ENCODE measurements around the gene CLEC9A. TPM values are rescaled to one million over a fixed set of nuclear protein-coding genes. Genes with fewer than 3 reads are reported as not detected.

CLEC9A gene
- total RNA-seq, 1 donor from 2014 or later: not detected

DNA sequence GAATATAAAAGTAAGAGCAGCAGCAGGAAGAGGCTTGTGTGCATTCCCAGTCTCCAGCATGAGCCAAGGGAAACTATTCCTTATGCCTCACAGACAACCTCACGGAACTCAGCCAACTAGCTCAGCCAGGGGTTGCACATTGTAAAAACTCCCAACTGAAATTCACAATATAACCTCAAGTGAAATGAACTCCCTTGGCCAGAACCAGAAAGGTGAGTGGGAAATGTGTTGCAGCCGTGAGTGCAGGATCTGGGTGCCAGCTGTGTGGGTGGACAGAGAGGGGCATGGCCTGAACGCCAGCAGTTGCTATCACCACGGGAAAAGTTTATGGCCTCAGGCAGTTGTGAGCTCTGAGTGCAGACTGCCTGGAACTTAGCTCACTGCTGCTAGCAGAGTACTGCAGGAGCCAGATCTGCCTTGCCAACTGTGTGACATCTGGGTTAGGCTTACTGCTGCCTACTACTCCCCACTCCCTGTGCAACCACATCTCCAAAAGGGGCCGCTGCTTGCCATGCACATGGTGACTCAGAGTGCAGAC, 70.6 kb downstream of the CLEC9A start:
- H3K4me3 ChIP-seq (ENCODE audit: low read depth, low read length): no peak overlapping the region
- TF ChIP-seq, protein P1, sequence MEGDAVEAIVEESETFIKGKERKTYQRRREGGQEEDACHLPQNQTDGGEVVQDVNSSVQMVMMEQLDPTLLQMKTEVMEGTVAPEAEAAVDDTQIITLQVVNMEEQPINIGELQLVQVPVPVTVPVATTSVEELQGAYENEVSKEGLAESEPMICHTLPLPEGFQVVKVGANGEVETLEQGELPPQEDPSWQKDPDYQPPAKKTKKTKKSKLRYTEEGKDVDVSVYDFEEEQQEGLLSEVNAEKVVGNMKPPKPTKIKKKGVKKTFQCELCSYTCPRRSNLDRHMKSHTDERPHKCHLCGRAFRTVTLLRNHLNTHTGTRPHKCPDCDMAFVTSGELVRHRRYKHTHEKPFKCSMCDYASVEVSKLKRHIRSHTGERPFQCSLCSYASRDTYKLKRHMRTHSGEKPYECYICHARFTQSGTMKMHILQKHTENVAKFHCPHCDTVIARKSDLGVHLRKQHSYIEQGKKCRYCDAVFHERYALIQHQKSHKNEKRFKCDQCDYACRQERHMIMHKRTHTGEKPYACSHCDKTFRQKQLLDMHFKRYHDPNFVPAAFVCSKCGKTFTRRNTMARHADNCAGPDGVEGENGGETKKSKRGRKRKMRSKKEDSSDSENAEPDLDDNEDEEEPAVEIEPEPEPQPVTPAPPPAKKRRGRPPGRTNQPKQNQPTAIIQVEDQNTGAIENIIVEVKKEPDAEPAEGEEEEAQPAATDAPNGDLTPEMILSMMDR (conservative IDR thresholded peaks at IDR 0.05; ENCODE audit: low read depth, low read length): no peak
- no peak for DNase-seq (ENCODE audit: low read depth)

GRCh38 chr12:10101648-10102220, 71.3 kb downstream of the CLEC9A start:
- DNase-seq (ENCODE audit: low read depth): no peak
- TF ChIP-seq, protein P1 (conservative IDR thresholded peaks at IDR 0.05; ENCODE audit: low read depth, low read length): no peak
- no peak overlapping the region for H3K4me3 ChIP-seq (ENCODE audit: low read depth, low read length)

DNA sequence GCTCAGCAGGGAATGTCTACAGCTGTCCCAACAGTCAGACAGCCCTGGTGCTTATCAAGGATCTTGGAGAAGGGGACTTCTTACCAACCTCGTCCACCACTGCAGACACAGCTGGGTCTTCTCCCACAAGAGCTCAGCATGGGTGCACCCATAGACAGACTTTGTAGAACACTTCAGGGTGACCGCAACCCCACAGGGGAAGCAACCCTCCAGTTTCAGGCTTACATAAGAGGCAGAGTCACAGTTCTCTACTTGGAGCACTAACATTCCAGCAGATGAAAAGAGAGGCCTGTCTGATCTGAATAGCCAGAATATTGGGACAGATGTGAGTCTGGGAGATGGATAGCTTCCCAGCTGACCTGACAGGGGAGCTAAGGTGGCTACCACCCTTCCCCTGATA, 71.8 kb downstream of the CLEC9A start:
- TF ChIP-seq, protein P1 (conservative IDR thresholded peaks at IDR 0.05; ENCODE audit: low read depth, low read length): no peak
- DNase-seq (ENCODE audit: low read depth): no peak
- no peak overlapping the region for H3K4me3 ChIP-seq (ENCODE audit: low read depth, low read length)

DNA sequence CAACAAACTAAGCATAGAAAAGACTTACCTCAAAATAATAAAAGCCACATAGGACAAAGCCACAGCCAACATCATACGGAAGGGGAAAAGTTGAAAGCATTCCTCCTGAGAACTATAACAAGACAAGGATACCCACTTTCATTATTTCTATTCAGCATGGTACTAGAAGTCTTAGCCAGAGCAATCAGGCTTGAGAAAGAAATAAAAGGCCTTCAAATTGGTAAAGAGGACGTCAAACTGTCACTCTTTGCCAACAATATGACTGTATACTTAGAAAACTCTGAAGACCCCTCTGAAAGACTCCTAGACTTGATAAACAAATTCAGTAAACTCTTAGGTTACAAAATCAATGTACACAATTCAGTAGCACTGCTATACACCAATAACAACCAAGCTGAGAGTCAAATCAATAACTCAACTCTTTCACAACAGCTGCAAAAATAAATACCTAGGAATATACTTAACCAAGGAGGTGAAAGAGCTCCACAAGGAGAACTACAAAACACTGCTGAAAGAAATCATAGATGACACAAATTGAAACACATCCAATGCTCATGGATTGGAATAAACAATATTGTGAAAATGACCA, 79.9 kb downstream of the CLEC9A start:
- no peak for DNase-seq (ENCODE audit: low read depth)
- H3K4me3 ChIP-seq (ENCODE audit: low read depth, low read length): no peak overlapping the region
- TF ChIP-seq, protein P1 (conservative IDR thresholded peaks at IDR 0.05; ENCODE audit: low read depth, low read length): no peak

DNA sequence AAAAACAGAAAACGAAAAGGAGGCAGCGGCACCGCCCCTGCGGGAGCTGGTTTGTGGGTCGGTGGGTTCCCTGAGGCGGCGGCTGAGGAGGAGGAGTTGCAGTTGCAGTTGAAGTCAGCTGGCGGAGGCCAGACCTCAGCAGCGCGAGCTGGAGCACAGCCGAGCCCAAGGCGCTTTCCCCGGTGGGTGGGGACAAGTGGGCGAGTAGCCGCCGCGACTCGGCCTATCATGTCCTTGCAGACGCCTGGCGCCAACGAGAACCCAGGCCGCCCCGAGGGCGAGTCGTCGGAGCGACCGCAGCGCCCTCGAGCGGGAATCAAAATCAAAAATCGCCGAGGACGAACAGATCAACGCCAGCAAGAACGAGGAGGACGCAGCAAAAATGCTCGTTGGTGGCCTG, 81.0 kb downstream of the CLEC9A start:
- H3K4me3 ChIP-seq (ENCODE audit: low read depth, low read length): no peak overlapping the region
- DNase-seq (ENCODE audit: low read depth): no peak
- TF ChIP-seq, protein P1 (conservative IDR thresholded peaks at IDR 0.05; ENCODE audit: low read depth, low read length): no peak

GRCh38 chr12:10113075-10113474, 82.6 kb downstream of the CLEC9A start:
- DNase-seq (ENCODE audit: low read depth): no peak
- no peak overlapping the region for H3K4me3 ChIP-seq (ENCODE audit: low read depth, low read length)
- TF ChIP-seq, protein P1 (conservative IDR thresholded peaks at IDR 0.05; ENCODE audit: low read depth, low read length): no peak

DNA sequence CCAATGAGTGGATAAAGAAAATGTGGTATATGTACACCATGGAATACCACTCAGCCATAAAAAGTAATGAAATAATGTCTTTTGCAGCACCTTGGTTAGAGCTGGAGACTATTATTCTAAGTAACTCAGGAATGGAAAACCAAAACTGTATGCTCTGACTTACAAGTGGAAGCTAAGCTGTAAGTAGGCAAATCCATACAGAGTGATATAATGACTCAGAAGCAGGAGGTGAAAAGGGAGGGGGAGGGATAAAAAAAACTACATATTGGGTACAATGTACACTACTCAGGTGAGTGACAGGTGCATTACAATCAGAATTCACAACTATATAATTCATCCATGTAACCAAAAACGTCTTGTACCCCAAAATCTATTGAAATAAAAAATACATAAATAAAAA, 83.4 kb downstream of the CLEC9A start:
- DNase-seq (ENCODE audit: low read depth): no peak
- TF ChIP-seq, protein P1 (conservative IDR thresholded peaks at IDR 0.05; ENCODE audit: low read depth, low read length): no peak
- no peak overlapping the region for H3K4me3 ChIP-seq (ENCODE audit: low read depth, low read length)
